ENCODE data around the gene CELSR3.

DNA sequence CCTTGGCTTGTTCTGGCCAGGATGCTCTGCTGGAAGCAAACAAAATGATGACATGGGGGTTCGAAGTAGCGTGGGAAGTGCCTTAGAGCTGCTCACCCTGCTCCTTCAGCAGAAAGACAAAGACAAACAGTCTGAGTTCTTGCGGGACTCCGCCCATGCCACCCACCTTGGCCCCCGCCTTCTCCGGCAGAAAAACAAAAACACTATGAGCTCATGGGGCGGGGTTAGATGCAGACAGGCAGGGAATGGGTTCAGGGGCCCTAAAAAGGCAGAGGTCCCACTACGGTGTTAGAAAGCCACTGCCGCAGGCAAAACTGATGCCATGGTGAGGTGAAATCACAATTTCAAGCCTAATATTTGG, 32.7 kb upstream of the CELSR3 start:
- TF ChIP-seq YY1 (IDR thresholded peaks at IDR 0.05; ENCODE audit: insufficient read depth, insufficient read length) (no peak), SUZ12 (IDR thresholded peaks at IDR 0.05; ENCODE audit: extremely low read depth, insufficient read depth, insufficient read length) (no peak)

All from NT2/D1 (cell line).